Lung (tissue), 12 donors: Measurements from ENCODE around the gene CYTH1. TPM values are rescaled to one million over a fixed set of nuclear protein-coding genes. Genes with fewer than 3 reads are reported as not detected.
A peak's percentile ranks its signal among the peaks of the same experiment; 100 is the strongest.

Experiments
- ATAC-seq: fragments of 200-7000 bp; cut with Tn5 transposase; one replicate; pipeline ENCODE4 v1.9.1; 2020; ENCODE audit warnings: moderate number of reproducible peaks; ENCODE audit not compliant: insufficient read depth, low FRiP score
- DNase-seq, 3 donors: peaks; one replicate each; pipeline ENCODE4 v3.0.0-alpha.2; 2013 to 2017
- H3K27ac ChIP-seq, 2 donors: one replicate each; pipeline ENCODE4 v1.5.1; 2013; ENCODE audit warnings: mild to moderate bottlenecking in 2 of 2, moderate library complexity in 2 of 2, control low read depth in 1 of 2, inconsistent platforms in 1 of 2, low read depth in 1 of 2, low read length in 1 of 2
- H3K27me3 ChIP-seq, 3 donors: one replicate each; pipeline ENCODE4 v1.5.1; 2013; ENCODE audit warnings: low read length in 2 of 3; ENCODE audit not compliant: control insufficient read depth in 3 of 3, insufficient read depth in 3 of 3
- H3K36me3 ChIP-seq, 4 donors: one replicate each; pipeline ENCODE4 v1.5.1; 2013; ENCODE audit warnings: low read length in 4 of 4, mild to moderate bottlenecking in 1 of 4, moderate library complexity in 1 of 4; ENCODE audit not compliant: control insufficient read depth in 4 of 4, insufficient read depth in 4 of 4
- H3K4me1 ChIP-seq, 5 donors: one replicate each; pipeline ENCODE4 v1.5.1; 2013; ENCODE audit warnings: low read length in 5 of 5, mild to moderate bottlenecking in 2 of 5, moderate library complexity in 1 of 5; ENCODE audit not compliant: control insufficient read depth in 5 of 5, insufficient read depth in 5 of 5
- H3K4me3 ChIP-seq: one replicate; pipeline ENCODE4 v1.5.1; 2013; ENCODE audit warnings: mild to moderate bottlenecking, control low read depth, moderate library complexity
- H3K9ac ChIP-seq, 2 donors: one replicate each; pipeline ENCODE4 v1.5.1; 2013; ENCODE audit warnings: low read length in 2 of 2, control low read depth in 1 of 2; ENCODE audit not compliant: insufficient read depth in 1 of 2
- H3K9me3 ChIP-seq, 4 donors: one replicate each; pipeline ENCODE4 v1.5.1; 2013; ENCODE audit warnings: low read length in 3 of 4, mild to moderate bottlenecking in 1 of 4, moderate library complexity in 1 of 4; ENCODE audit not compliant: control insufficient read depth in 4 of 4, insufficient read depth in 3 of 4
- WGBS, 2 donors: extraction: QIAGEN DNeasy Blood & Tissue Kit; methylation state at CpG; one replicate each; pipeline ENCODE4 v1.1.7; 2013; 5-methylcytosine and 5-hydroxymethylcytosine counted together
- polyA plus RNA-seq, 2 donors: library from polyadenylated mRNA; stranded (reverse); fragments of 200-250 nt; gene quantifications; one replicate each; pipeline ENCODE4 v1.2.1, GENCODE V29; 2013
- total RNA-seq, 2 donors: library from RNA; depleted of rRNA in 1 of 2; stranded (reverse); fragments of >200 nt in 1 of 2; gene quantifications; one replicate each; pipeline ENCODE4 v1.2.1, GENCODE V29; 2014 to 2021
- TF ChIP-seq, protein P1 (sequence below): IDR thresholded peaks from 2 replicates; pipeline ENCODE4 v1.5.1; 2012; ENCODE audit warnings: mild to moderate bottlenecking; ENCODE audit errors: control extremely low read depth, extremely low read depth
- donor health status: control.
- donor health status: control.
- donor health status: Bipolar disorder and iron deficiency.
- donor health status: healthy.
- donor health status: DM: yes; HTN: yes; CAD: no.

Gene CYTH1
- total and polyA plus RNA-seq, 4 donors, result 50.5 to 97.2 (median 76.0) TPM

DNA sequence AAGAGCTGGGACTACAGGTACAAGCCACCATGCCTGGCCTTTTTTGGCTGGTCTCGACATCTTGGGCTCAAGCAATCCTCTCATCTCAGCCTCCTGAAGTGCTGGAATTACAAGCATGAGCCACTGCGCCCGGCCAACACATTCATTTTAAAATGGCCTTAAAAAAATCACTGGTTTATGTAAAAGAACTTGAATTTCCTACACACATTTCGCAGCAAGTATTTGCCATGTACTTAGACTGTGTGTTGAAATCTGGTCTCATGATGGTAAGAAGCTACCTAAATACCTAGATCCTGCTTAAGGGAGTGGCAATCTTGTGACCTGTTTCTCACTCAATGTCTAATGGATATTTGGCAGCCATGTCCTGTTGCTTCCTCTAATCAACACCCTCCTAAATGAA is 8.5 kb upstream of the CYTH1 start:
- no peak overlapping the region for H3K9ac ChIP-seq
- H3K36me3 ChIP-seq, result peaks cover 3 to 19% (median 11%) of the 10 kb centered on the region in 4 donors
- no peaks in the 10 kb centered on the region for H3K9me3 ChIP-seq
- H3K27me3 ChIP-seq, result no peaks in the 10 kb centered on the region
- H3K4me1 ChIP-seq, result peaks cover 2 to 42% (median 30%) of the 10 kb centered on the region in 5 donors
- no peak for ATAC-seq
- no peak for DNase-seq
- H3K27ac ChIP-seq, result peak overlapping the region in 1 of 2 donors; percentile 76
- WGBS, 2 donors, result 75 to 91% methylated on average over 4 of the region's 4 CpGs
- H3K4me3 ChIP-seq, result no peak overlapping the region
- TF ChIP-seq, protein P1, sequence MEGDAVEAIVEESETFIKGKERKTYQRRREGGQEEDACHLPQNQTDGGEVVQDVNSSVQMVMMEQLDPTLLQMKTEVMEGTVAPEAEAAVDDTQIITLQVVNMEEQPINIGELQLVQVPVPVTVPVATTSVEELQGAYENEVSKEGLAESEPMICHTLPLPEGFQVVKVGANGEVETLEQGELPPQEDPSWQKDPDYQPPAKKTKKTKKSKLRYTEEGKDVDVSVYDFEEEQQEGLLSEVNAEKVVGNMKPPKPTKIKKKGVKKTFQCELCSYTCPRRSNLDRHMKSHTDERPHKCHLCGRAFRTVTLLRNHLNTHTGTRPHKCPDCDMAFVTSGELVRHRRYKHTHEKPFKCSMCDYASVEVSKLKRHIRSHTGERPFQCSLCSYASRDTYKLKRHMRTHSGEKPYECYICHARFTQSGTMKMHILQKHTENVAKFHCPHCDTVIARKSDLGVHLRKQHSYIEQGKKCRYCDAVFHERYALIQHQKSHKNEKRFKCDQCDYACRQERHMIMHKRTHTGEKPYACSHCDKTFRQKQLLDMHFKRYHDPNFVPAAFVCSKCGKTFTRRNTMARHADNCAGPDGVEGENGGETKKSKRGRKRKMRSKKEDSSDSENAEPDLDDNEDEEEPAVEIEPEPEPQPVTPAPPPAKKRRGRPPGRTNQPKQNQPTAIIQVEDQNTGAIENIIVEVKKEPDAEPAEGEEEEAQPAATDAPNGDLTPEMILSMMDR, result no peak

DNA sequence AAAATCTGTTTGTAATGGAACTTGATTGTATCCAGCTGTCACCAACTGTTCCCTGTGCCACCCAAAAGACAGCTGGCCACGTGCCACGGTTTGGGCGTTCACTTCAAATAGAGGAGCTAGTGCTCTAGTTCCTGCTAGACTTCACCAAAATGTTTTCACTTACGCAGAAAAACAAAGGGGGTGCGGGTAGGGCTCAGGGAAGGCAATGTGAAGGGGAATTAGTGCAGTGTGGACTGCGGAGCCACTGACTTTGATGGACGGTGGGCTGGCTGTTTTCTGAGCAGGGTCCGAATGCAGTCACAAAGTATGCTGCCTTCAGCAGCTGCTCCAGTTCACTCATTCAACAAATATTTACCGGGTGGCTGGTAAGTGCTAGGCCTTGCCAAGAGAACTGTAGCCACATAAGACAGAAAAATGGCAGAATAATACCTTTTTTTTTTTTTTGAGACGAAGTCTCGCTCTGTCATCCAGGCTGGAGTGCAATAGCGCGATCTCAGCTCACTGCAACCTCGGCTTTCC is 7.6 kb upstream of the CYTH1 start:
- Histone ChIP-seq H3K27ac (peak overlapping the region in 1 of 2 donors; percentile 76), H3K9me3 (no peaks in the 10 kb centered on the region), H3K9ac (peak overlapping the region in 1 of 2 donors; percentile 26), H3K36me3 (peaks cover 3 to 13% (median 7%) of the 10 kb centered on the region in 4 donors), H3K4me1 (peaks cover 2 to 42% (median 30%) of the 10 kb centered on the region in 5 donors), H3K4me3 (no peak overlapping the region), H3K27me3 (no peaks in the 10 kb centered on the region)
- ATAC-seq (peak; percentile 42), DNase-seq (peak; percentile 88 to 96 (median 95))
- TF ChIP-seq, protein P1, result no peak
- 38 to 78% methylated on average over 14 of the region's 14 CpGs for WGBS, 2 donors

DNA sequence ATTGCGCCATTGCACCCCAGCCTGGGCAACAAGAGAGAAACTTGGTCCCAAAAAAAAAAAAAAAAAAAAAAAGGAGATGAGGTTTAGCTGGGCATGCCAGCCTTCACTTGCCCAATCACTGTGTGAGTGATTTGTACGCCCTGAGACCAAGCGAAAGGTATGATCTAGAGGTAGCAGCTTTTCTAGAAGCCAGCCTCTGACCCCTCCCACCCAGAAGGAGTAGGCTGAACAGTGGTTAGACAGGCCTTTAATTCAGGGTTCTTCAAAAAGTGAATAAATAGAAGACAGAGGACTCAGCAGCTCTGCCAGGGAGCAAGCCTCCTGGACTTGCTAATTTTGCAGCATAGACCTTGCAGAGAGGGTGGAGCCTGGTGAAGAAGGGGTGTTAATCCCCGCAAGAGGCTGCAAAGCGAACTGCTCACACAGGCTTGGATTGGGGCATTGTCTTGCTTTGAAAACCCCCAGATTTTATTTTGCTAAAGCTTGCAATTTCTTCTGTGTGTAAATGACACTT is 7.1 kb upstream of the CYTH1 start:
- Histone ChIP-seq H3K9ac (no peak overlapping the region), H3K27me3 (no peaks in the 10 kb centered on the region), H3K4me3 (no peak overlapping the region), H3K36me3 (peaks cover 2 to 8% (median 5%) of the 10 kb centered on the region in 4 donors), H3K27ac (peak overlapping the region in 1 of 2 donors; percentile 76), H3K9me3 (no peaks in the 10 kb centered on the region), H3K4me1 (peaks cover 2 to 42% (median 30%) of the 10 kb centered on the region in 5 donors)
- WGBS, 2 donors, result 70 to 79% methylated on average over 5 of the region's 5 CpGs
- DNase-seq, result no peak
- TF ChIP-seq, protein P1, result no peak
- ATAC-seq, result peak; percentile 24
